DMS53 treated with DMSO at 0.1 percent for 48 hours (cell line): ENCODE measurements around the gene TTC39A.
"Not testable (repeated sequence)": the region's sequence is repeated elsewhere in the genome, so short reads cannot be mapped to it uniquely, and the experiment has no call there.

Experiments
- DNase-seq: peaks from one replicate; lab custom pipeline; 2025; ENCODE audit not compliant: unreplicated experiment; lab: John Stamatoyannopoulos, UW

TTC39A gene

DNA sequence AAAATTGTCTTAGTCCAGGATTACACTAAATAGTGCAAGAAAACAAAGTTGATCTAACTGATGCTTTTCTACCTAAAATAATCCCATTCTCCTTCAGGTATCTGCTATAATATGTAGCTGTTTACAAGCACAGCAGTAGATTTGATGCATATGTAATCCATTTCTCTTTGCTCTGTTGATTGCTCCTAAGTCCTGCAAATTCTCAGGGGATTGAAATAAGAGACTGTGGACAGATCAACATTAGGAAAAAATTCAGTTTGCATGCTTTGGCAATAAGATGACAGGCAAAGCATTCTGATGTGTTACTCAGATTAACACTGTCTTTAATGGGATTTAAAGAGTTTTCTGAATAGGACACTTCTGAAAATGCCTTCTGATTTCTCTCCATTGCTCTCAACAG, 59.6 kb downstream of the TTC39A start:
- DNase-seq = no peak

DNA sequence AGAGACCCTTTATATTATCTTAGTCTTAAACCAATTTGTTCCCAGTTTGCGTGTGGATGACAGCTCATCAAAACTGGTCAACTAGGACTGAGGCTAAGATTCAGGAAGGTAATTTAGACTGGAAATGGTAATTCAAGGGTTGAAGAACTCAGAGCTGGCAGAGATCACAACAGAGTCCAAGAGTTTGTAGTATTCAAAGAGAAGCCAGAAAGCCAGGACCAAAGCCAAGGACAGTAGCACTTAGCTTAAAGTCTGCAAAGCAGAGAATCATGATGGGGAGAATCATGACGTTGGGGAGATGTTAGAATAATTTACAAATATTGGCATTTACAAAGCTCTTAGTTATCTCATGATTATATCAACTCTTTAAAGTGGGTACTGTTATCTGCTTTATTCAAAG, 61.7 kb downstream of the TTC39A start:
- no peak for DNase-seq

DNA sequence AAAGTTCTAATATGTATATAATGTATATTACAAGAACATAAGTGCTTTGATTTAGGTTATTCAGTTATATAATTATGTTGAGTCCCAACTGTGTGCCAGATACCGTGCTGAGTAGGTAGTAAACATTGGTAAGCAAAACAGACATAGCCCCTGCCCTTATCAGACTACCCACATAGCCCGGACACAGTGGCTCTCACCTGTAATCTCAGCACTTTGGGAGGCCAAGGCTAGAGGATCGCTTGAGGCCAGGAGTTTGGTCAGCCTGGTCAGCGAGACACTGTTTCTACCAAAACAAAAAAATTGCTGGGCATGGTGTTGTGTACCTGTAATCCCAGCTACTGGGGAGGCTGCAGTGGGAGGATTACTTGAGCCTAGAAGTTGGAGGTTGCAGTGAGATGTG, 63.6 kb downstream of the TTC39A start:
- DNase-seq = no peak

DNA sequence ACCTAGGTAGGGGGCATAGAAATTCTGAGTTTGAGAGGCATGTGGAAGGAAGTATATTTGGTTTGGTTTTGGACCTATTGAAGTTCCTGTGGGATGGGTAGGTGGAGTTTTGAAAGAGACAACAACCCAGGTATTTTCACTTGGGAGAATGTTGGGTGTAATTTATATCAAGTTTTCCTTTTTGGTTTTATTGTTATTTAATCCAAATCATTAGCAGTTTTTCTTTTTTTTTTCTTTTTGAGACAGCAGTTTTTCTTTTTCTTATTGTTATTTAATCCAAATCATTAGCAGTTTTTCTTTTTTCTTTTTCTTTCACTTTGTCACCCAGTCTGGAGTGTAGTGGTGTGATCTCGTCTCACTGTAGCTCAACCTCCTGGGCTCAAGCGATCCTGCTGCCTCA, 64.2 kb downstream of the TTC39A start:
- DNase-seq = no peak

DNA sequence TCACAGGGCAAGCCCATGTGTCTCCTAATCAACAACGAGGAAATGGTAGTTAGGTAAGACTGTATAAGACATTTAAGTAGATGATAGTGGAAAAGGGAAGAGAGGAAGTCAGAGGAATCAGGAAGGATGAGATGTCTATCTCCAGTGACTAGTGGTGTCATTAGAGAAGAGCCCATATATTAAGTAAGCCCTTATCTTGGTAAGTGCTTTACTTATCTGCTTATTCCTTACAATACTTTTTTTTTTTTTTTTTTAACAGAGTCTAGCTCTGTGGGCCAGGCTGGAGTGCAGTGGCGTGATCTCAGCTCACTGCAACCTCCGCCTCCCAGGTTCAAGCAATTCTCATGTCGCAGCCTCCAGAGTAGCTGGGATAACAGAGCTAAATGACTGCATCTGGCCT, 64.7 kb downstream of the TTC39A start:
- DNase-seq = no peak

DNA sequence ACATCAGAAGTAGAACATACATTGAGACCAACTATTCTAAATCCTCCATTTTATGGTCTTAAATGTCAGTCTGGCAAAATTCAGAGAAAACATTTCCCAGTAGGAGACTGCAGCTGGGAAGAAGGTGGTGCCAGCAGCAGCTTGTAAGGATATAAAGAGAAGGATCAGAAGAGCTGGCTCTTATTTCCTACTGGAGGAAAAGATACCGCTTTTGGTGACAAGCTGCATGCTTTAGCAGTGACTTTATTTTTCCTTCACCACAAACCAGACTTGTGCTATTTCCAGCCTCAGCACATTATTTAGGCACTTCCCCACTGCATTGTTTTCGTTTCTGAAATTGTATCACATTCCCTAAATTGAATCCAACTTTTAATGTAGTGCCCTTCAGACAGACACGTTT, 65.9 kb downstream of the TTC39A start:
- no peak for DNase-seq

DNA sequence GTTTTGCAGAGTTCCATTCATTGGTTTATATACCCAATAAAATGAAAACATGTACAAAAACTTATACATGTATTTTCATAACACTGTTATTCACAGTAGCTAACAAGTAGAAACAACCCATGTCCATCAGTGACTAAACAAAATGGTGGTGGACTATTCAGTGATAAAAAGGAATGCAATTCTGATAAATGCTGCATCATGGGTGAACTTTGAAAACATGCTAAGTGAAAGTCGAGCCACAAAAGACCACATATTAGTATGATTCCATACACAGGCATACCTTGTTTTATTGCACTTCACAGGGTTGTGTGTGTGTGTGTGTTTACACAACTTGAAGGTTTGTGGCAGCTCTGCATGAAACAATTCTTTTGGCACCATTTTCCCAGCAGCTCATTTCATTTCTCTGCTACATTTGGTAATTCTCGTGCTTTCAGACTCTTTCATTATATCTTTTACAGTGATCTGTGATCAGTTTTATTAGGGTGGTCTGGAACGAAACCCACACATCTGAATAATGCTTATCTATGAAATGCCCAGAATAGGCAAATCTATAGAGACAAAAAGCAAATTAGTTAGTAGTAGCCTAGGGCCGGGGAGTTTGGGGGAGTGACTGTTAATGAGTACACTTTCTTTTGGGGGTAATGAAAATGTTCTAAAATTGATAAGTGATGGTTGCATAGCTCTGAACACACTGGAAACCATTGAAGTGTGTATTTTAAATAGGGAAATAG, 67.0 kb downstream of the TTC39A start:
- no peak for DNase-seq

DNA sequence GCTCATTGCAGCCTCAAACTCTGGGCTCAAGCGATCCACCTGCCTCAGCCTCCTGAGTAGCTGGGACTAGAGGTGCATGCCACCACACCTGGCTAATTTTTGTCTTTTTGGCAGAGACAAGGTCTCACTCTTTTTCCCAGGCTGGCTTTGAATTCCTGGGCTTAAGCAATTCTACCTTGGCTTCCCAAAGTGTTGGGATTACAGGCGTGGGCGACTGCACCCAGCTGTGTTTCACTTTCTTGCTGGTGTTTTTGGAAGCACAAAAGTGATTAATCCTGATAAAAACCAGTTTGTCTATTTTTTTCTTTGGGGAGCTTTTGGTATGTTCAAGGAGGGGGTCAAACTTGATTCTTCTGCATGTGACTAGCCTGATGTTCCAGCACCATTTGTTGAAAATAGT, 75.0 kb downstream of the TTC39A start:
- DNase-seq = no peak

DNA sequence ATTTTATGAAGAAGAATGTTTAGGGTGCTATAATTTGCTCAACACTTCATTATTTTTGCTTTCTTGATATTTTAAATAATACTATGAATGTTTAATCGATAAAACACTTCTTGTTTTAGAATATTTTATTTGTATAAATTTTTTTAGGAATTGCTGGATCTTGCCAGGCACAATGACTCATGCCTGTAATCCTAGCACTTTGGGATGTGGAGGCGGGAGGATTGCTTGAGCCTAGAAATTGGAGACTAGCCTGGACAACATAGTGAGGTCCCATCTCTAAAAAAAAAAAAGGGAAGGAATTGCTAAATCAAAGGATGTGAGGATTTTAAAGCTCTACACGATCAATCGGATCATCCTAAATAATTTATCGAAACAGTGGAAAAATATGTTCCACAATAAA, 76.7 kb downstream of the TTC39A start:
- no peak for DNase-seq

DNA sequence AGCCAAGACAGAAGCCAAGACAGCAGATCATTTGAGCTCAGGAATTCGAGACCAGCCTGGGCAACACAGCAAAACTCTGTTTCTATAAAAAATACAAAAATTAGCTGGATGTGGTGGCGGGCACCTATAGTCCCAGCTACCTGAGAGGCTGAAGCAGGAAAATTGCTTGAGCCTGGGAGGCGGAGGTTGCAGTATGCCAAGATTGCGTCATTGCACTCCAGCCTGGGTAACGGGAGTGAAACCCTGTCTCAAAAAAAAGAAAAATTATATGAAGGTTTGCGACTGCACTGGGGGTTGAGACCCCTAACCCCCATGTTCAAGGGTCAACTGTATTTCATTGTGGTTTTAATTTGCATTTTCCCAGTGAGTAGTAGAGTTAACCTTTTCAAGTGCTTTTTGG, 78.0 kb downstream of the TTC39A start:
- DNase-seq = no peak

DNA sequence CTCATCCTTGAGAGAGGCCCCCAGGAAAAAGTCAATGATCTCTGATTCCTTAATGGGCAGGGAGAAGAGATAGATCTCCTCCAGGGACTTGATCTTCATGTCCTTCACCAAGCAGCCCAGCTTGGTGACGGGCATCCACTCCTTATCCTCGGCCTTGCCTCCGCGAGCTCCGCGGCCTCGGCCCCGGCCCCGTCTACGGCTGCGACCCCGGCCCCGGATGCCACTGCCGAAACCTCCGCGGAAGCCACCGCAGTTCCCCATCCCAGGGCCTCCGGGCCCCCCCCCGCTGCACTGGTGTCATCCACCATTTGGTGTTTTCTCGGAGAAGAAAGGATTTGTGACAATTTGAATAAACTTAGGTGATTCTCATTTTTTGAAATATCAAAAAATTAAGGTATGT, 79.2 kb downstream of the TTC39A start:
- DNase-seq = not testable (repeated sequence)

DNA sequence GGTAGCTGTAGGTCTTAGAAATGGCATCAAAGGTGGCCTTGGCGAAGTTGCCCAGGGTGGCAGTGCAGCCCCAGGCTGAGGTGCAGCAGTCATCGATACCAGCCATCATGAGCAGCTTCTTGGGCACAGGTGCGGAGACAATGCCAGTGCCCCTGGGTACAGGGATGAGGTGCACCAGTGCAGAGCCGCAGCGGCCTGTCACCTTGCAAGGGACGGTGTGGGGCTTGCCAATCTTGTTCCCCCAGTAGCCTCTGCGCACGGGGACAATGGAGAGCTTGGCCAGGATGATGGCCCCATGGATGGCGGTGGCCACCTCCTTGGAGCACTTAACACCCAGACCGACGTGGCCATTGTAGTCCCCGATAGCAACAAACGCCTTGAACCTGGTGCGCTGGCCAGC, 79.6 kb downstream of the TTC39A start:
- DNase-seq = not testable (repeated sequence)

DNA sequence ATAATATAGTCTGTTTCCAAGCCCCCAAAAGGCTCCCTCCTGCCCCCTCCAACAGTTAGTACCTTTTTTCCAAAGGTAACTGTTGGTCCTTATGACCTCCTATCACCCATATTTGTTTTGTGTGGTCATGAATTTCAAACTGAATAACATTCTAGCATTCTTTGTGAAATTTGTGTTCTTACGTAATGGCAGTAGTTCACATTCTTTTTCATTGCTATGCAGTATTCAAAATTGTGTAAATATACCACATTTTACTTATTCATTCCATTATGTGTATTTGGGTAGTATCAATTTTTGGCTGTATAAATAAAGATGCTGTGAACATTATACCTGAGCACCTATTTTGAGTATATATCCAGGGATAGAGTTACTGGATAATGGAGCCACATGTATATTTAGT, 80.9 kb downstream of the TTC39A start:
- no peak for DNase-seq

DNA sequence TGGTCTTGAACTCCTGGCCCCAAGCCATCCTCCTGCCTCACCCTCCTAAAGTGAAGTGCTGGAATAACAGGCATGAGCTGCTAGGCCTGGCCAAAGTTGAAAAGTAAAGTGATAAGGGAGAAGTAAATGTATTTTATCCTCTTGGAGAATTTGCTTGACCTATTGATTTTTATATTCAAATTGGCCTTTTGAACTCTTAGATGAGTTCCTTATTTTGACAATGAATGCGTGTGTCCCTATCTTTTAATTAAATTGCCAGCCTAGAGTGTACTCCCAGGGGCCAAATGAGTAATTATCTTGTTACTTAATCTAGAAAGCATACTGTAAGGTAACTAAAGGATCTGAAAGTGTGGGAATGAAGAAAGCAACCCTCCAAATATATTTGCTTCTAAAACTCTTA, 82.9 kb downstream of the TTC39A start:
- DNase-seq = no peak

DNA sequence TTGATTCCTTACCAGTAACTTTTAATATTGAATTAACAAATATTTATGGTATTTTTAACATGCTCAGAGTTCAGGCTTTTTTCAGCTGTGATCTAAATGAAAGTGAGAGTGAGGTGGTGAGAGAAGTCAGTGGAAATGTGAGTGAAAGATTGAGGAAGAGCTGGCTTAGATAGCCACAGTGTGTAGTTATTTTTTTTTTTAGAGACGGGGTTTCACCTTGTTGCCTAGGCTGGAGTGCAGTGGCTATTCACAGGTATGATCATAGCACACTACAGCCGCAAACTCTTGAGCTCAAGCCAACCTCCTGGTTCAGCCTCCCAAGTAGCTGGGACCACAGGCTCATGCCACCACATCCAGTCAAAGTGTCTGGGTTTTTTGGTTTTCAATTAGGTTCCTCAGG, 83.3 kb downstream of the TTC39A start:
- no peak for DNase-seq

DNA sequence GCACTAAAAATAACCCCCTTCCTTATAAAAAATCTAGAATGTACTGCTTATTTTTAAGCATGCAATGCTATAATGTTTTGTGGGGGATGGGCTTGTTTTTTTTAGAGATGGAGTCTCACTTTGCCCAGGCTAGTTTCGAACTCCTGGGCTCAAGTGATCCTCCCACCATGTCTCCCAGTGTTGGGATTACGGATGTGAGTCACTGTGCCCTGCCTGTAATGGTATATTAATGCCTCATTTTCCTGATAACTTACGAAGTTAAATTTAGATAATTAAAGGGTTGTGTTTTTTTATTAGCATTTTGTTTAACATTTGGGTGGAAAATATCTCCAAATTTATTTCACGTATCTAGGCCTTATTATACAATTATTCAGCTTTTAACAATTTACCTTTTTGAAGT, 87.8 kb downstream of the TTC39A start:
- DNase-seq = no peak

DNA sequence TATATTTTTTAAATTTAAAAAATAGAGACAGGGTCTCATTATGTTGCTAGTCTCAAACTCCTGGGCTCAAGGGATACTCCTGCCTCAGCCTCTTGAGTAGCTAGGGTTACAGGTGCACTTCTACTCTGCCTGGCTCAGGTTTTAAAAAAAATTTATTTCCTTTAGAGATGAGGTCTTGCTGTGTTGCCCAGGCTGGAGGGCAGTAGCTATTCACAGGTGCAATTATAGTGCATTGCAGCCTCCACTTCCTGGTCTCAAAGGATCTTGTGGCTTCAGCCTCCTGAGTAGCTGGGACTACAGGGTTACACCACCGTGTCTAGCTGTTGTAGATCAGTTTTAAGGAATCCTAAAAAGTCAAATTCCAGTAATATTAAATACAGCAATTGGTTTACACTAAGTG, 89.2 kb downstream of the TTC39A start:
- no peak for DNase-seq

DNA sequence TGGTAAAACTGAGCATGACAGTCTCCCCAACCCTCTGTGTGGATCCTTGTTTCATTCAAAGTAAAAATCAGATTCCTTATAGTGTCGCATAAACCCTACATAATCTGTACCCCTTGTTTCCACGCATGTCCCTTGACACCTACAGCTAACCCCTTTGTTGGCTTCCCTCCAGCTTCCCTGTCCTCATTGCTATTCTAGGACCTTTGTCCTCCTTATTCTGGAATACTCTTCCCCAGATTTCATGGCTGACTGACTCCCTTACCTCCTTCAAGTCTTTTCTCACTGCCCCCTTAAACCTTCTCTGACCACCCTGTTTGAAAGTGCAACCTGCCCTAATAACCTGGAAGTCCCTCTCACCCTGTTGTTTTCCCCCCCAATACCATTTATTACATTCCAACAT, 90.3 kb downstream of the TTC39A start:
- DNase-seq = no peak

DNA sequence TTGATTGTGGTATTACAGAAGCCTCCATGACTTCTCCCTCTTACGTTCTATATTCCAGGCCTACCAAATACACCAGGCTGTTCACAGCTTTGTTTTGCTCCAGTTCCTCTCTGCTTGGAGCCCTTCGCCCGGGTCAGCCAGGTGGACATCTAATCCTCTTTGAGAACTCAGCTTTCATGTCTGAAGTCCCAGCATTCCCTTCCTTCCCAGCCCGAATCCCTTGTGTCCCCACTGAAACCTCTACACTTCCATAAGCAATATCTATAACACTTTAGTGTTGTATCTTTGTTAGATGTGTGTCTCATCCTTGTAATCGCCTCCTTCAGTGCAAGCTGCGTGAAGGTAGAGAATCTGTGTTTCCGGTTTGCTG, 92.3 kb downstream of the TTC39A start:
- peak; percentile 96 for DNase-seq

DNA sequence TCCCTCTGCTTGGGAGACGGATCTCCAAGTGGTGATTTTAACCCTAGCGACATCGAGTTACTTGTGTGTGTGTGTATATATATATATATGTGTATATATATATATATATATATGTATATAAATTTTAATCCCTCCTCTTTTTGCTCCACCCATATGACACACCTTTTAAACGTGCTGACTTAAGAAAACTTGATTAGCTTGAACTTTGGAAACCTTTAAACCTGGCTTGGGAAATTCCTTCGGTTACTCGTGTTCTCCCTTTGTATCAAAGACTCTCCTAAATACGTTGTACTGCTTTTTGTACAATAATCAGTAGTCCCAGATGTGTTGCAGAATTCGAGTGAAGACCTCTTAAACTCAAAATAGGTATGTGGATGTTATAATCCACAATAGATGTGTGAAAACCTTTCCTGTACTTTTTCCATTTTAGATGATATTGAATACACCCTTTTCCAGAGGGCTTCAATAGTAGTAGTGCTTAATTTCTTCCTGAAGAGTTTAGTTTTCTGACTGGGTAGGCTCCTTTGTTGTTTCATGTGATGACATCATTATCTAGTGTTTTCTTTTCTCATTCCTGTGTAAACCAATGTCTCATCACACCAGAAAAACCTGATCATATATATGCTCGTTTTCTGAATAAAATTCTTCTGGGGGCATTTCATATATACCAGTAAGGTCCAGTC, 92.9 kb downstream of the TTC39A start:
- peak; percentile 96 for DNase-seq
